Right cardiac atrium (tissue), 5 donors: ENCODE measurements around the gene PTPRN2. TPM values are rescaled to one million over a fixed set of nuclear protein-coding genes. Genes with fewer than 3 reads are reported as not detected.

Experiments
- ATAC-seq, 2 donors: fragments of 200-7000 bp; cut with Tn5 transposase; one replicate each; pipeline versions ENCODE4 v1.8.0 to v1.9.1; 2020; ENCODE audit warnings: moderate library complexity in 2 of 2, mild to moderate bottlenecking in 1 of 2
- DNase-seq, 3 donors: peaks; one replicate each; pipeline ENCODE4 v3.0.0-alpha.2; 2020
- H3K27ac ChIP-seq: one replicate; pipeline ENCODE4 v1.5.1; 2013; ENCODE audit warnings: mild to moderate bottlenecking, low read length, control low read depth, moderate library complexity
- H3K27me3 ChIP-seq: one replicate; pipeline ENCODE4 v1.6.1; 2013; ENCODE audit not compliant: control insufficient read depth, insufficient read depth
- H3K4me1 ChIP-seq: one replicate; pipeline ENCODE4 v1.6.1; 2013; ENCODE audit warnings: low read length; ENCODE audit not compliant: control insufficient read depth, insufficient read depth
- H3K4me3 ChIP-seq: one replicate; pipeline ENCODE4 v1.5.1; 2013; ENCODE audit warnings: low read length, control low read depth
- H3K9me3 ChIP-seq: one replicate; pipeline ENCODE4 v1.6.1; 2013; ENCODE audit warnings: low read length; ENCODE audit not compliant: control insufficient read depth
- WGBS: extraction: QIAGEN DNeasy Blood & Tissue Kit; methylation state at CpG from one replicate; pipeline ENCODE4 v1.1.7; 2013; 5-methylcytosine and 5-hydroxymethylcytosine counted together
- intact Hi-C, 4 donors: fragments of 100-400 bp; cut with DNase I; formaldehyde crosslinking; loops; one replicate each; pipeline versions ENCODE4 v1.11.0 to v1.14.0; 2022 to 2023
- polyA plus RNA-seq: library from polyadenylated mRNA; stranded (reverse); fragments of 200-250 nt; gene quantifications from one replicate; pipeline ENCODE4 v1.2.3, GENCODE V29; 2013
- total RNA-seq, 4 donors: library from RNA; stranded (reverse); fragmentation: NEBNext Ultra II Directional; extraction: Animal tissue kit (Norgen Biotek cat#: 25700); gene quantifications; one replicate each; pipeline ENCODE4 v1.2.1, GENCODE V29; 2021
- donor health status: healthy with polysubstance abuse.
- donor health status: DM: no; HTN: yes; CAD: no.
- donor health status: DM: no; HTN: no; CAD: no.
- donor health status: DM: no; HTN: yes; CAD: no; lungs with severe emphysema.
- donor health status: DM: yes; HTN: yes; CAD: no.

The PTPRN2 gene
- total and polyA plus RNA-seq, 5 donors: 1.5 to 3.9 (median 1.9) TPM

DNA sequence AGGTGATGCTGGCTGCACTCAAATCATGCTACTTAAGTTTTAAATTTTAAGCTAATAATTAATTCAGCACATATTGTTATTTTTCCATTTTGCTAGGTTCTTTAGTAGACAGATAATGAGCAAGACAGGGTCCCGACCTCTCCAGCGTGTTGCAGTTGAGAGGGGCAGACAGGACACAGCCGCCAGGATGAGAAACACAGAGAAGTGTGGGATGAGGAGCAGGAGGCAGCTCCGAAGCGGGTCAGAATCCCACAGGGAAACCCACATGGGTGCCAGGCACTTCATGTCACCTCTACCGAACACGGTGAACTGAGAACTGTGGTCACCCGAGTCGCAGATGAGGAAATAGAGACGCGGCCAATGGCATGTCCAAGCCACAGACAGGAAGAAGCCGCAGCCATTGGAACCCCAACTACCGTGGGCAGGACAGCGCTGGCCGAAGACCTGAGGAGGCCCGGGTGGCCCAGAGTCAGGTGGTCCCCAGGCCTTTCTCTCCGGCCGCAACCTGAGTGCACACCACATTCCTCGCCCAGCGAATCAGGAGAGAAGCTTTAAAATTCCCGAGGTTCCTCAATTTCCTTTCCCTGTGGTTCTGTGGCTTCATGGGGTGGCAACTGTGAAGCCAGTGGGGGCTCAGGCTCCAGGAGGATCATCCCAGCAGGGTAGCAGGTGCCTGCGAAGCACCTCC lies 1037.9 kb downstream of the PTPRN2 start:
- H3K27me3 ChIP-seq: no peaks in the 10 kb centered on the region
- no peak for ATAC-seq
- 94% methylated on average over 22 of the region's 22 CpGs for WGBS
- H3K9me3 ChIP-seq: no peaks in the 10 kb centered on the region
- no peak overlapping the region for H3K27ac ChIP-seq
- DNase-seq: peak in 1 of 3 donors; percentile 32
- intact Hi-C loops: no loop called here
- H3K4me1 ChIP-seq: no peaks in the 10 kb centered on the region
- H3K4me3 ChIP-seq: no peak overlapping the region

DNA sequence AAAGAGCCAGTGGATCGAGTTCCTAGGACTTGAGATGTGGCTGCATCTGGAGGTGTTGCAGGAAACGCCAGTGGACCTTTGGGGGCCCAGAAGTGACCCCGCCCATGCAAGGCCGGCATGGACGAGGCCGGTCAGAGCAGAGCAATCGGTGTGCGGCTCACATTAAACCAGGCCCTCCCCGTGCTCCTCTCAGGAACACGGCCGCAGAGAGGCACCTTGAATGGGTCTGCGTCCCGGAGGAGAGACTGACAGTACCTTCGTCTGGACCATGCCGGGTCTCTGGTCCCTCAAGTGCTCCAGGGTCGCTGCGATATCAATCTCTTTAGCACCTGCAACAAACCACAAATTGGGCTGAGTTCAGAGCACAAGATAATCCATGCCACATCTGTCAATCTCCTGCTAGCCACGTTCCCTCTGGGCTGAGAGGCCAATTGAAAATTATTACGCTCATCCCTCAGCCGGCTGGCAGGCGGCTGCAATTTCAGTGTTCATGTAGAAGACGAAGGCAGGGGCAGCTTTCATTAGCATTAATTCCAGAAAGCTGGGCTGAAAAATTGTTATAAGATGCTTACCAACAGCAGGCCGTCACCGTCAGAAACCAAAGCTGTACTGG lies 1038.8 kb downstream of the PTPRN2 start:
- no peaks in the 10 kb centered on the region for H3K27me3 ChIP-seq
- DNase-seq (peak in 1 of 3 donors; percentile 20), ATAC-seq (no peak)
- no peak overlapping the region for H3K4me3 ChIP-seq
- no peak overlapping the region for H3K27ac ChIP-seq
- intact Hi-C loops: no loop called here
- WGBS: 92% methylated on average over 24 of the region's 24 CpGs
- H3K4me1 ChIP-seq: no peaks in the 10 kb centered on the region
- H3K9me3 ChIP-seq: no peaks in the 10 kb centered on the region

DNA sequence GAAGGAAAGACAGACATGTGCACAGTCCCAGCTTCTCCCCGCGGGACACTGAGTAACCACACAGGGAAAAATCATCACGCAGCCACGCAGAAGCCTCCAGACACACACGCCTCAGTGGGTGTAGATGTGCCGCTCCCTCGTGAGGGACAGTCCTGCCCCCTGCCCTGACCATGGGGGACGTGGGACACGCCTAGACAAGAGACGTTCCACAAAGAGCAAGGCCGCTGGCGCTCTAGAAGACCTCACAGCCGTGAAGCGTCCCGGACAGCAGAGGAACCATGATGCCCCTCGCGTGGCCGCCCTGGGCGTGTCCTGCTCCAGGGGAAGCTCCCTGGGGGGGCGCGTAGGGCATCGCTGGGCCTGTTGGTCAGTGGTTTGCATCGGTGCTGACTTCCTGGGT lies 1040.0 kb downstream of the PTPRN2 start:
- DNase-seq: peak in 1 of 3 donors; percentile 42
- ATAC-seq: no peak
- Histone ChIP-seq H3K9me3 (no peaks in the 10 kb centered on the region), H3K27me3 (no peaks in the 10 kb centered on the region), H3K27ac (no peak overlapping the region), H3K4me1 (no peaks in the 10 kb centered on the region), H3K4me3 (no peak overlapping the region)
- 94% methylated on average over 23 of the region's 23 CpGs for WGBS
- intact Hi-C loops: no loop called here

DNA sequence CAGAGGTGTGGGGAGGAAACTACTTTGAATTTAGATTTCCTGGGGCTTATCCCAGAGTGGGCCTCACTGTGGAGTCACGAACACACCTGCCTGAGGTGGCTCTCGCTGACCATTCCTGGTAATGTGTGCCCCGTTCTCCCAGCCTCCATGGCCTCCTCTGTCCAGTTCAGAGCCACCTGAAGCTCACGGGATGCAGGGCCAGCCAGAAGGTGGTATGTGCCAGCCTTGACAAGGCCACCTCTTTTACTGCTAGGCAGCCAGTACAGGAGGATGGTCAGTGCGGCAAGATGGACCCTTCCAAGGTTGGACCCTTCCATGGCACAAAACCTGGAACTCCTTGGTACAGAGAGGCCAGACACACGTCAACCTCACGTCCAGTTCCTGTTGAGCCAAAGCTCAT lies 1040.5 kb downstream of the PTPRN2 start:
- H3K4me1 ChIP-seq: no peaks in the 10 kb centered on the region
- 87% methylated on average over 7 of the region's 7 CpGs for WGBS
- no peaks in the 10 kb centered on the region for H3K9me3 ChIP-seq
- H3K27ac ChIP-seq: no peak overlapping the region
- H3K4me3 ChIP-seq: no peak overlapping the region
- DNase-seq (no peak), ATAC-seq (no peak)
- no peaks in the 10 kb centered on the region for H3K27me3 ChIP-seq
- intact Hi-C loops: no loop called here

DNA sequence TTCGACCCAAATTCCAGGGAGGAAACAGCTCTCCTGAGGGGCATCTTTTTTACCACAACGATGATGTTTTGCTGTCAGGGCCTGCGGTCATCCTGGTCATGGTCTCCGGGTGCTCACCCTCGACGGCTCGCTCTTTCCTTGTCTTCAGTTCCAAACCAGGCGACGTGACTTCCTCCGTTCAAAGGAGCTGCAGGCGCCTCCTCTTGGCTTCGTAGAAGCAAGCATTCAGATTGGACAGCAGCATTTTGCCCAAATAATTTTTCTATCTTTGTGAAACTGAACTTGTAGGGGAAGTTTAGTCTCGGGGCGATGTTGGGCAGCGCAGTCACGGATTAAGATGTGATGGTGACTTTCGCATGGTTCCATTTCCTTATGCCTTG lies 1042.0 kb downstream of the PTPRN2 start:
- 94% methylated on average over 17 of the region's 17 CpGs for WGBS
- DNase-seq: peak in 1 of 3 donors; percentile 14

DNA sequence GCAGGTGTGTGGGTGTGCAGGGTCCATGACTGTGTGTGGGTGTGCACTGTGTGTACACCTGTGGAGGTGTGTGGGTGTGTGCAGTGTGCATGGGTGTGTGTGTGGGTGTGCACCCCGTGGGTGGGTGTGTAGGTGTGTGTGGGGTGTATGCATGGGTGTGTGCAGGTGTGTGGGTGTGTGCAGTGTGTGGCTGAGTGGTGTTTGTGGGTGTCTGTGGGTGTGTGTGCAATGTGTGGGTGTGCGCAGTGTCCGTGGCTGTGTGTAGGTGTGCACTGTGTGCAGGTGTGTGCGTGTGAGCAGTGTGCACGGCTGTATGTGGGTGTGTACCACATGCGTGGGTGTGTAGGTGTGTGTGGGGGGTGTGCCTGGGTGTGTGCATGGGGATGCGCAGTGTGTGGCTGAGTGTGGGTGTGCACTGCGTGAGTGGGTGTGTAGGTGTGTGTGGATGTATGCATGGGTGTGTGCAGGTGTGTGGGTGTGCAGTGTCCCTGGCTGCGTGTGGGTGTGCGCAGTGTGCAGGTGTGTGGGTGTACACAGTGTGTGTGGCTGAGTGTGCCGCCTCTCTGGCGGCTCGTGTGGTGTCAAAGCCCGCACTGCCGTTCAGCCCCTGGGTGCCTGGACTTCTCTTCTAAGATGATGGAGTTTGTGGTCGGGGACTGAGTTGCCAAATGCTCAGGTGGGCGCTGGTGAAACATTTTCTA lies 1042.5 kb downstream of the PTPRN2 start:
- DNase-seq: peak in 1 of 3 donors; percentile 30
- no peak overlapping the region for H3K4me3 ChIP-seq
- peak in 1 of 2 donors; percentile 11 for ATAC-seq
- intact Hi-C loops: no loop called here
- no peaks in the 10 kb centered on the region for H3K27me3 ChIP-seq
- H3K27ac ChIP-seq: no peak overlapping the region
- H3K9me3 ChIP-seq: no peaks in the 10 kb centered on the region
- H3K4me1 ChIP-seq: no peaks in the 10 kb centered on the region
- 89% methylated on average over 17 of the region's 17 CpGs for WGBS

More for the DNA sequence above, 1042.0 kb downstream of the PTPRN2 start:
- intact Hi-C loops: no loop called here
- Histone ChIP-seq H3K9me3 (no peaks in the 10 kb centered on the region), H3K4me1 (no peaks in the 10 kb centered on the region), H3K27me3 (no peaks in the 10 kb centered on the region), H3K4me3 (no peak overlapping the region), H3K27ac (no peak overlapping the region)
- ATAC-seq: no peak

DNA sequence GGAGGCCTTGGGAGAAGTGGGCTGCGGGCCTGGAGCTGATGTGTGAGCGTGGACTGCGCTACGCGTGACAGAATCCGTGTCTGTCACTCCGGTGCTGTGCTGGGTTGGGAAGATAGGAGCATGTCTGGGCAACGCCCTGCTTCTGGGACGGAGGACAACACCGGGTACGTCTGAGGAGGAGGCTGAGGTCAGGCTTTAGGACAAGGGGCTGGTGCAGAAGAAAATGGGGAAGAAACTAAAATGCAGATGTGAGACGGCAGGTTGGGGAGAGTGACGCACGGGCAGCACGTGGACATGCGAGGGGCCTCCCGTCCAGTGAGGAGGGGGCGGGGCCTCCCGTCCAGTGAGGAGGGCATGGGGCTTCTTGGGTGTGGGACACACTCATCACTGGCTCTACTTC lies 1043.4 kb downstream of the PTPRN2 start:
- intact Hi-C loops: no loop called here
- ATAC-seq: no peak
- H3K9me3 ChIP-seq: no peaks in the 10 kb centered on the region
- no peak overlapping the region for H3K4me3 ChIP-seq
- H3K27ac ChIP-seq: no peak overlapping the region
- H3K27me3 ChIP-seq: no peaks in the 10 kb centered on the region
- H3K4me1 ChIP-seq: no peaks in the 10 kb centered on the region
- DNase-seq: peak in 1 of 3 donors; percentile 35
- WGBS: 89% methylated on average over 19 of the region's 19 CpGs

DNA sequence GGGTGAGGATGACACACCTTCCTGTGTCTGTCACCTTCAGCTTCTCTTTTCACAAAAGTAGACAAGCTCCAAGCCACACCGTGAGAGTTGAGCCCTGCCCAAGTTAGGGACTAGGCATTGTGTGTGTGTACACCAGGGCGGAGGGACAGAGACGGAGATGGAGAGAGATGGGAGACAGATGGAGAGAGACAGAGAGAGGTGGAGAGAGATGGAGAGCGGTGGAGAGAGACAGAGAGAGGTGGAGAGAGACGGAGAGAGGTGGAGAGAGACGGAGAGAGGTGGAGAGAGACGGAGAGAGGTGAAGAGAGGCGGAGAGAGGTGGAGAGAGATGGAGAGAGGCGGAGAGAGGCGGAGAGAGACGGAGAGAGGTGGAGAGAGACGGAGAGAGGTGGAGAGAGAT lies 1043.8 kb downstream of the PTPRN2 start:
- Histone ChIP-seq H3K9me3 (no peaks in the 10 kb centered on the region), H3K27me3 (no peaks in the 10 kb centered on the region), H3K27ac (no peak overlapping the region), H3K4me1 (no peaks in the 10 kb centered on the region), H3K4me3 (no peak overlapping the region)
- ATAC-seq: no peak
- DNase-seq: peak in 1 of 3 donors; percentile 5
- WGBS: 92% methylated on average over 12 of the region's 12 CpGs
- intact Hi-C loops: no loop called here

DNA sequence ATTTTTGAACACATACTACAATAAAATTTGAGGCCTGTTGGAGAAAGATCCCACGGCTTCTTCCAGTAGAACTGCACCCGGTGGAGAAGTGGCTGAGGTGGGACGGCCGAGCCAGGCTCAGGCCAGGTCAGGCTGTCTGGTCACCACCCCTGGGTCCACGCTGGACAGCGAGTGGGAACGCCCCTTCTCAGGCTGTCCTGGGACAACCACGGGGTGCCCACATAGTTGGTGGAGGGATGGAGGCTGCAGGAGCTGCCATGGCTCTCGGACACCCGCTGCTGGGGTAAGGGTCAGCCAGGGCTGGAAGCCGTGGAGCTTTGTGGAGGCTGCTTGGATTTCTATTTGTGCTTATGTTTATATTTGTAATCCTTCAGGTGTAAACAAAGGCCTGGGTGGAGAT lies 1044.3 kb downstream of the PTPRN2 start:
- WGBS: 95% methylated on average over 11 of the region's 11 CpGs
- no peak overlapping the region for H3K4me3 ChIP-seq
- ATAC-seq (no peak), DNase-seq (peak in 1 of 3 donors; percentile 41)
- H3K9me3 ChIP-seq: no peaks in the 10 kb centered on the region
- no peaks in the 10 kb centered on the region for H3K4me1 ChIP-seq
- no peak overlapping the region for H3K27ac ChIP-seq
- intact Hi-C loops: no loop called here
- H3K27me3 ChIP-seq: no peaks in the 10 kb centered on the region

DNA sequence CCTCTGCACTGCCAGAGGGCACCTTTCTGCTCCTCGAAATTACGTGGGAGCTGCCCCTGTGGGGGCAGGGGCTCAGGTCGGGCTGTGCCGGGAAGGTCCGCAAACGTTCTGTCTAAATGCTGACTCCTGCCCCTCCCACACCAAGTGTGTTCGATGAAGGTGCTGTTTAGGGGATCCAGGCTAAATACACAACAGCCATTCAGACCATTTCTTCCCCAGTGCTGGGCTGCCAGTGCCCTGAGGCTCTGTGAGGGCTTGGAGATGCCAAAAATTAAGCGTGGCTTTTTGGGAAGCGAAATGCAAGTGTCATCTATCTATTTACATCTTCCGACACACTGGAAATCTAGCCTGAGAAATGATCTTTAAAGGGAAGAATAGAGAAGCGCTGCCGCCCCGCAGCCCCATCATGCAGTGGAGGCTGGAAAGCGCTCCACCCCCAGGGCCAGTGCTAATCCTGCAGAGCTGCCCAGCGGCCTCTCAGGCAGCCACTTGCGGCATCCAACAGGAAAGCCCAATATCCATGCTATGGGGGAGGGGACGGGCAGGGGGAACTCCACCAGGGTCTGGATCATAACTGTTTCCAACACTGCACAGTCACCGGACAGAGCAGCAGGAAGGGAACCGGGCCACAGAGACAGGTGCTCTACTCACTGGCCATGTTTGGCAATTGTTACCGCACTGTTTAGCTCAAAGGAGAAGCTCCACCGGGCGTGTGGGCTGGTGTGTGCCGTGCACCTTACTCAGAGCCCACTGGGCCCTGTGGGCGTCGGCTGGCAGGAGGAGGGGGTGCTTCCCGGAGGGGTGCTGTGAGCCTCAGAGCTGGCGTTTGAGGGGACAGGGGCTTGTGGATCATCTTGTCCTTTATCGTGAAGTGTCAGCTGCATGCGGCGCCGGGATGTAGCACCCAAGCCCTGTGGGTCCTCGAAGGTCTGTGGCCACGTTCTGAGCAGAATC lies 1045.3 kb downstream of the PTPRN2 start:
- peak in 1 of 3 donors; percentile 35 for DNase-seq
- no peak for ATAC-seq
- Histone ChIP-seq H3K9me3 (no peaks in the 10 kb centered on the region), H3K27me3 (no peaks in the 10 kb centered on the region), H3K27ac (no peak overlapping the region), H3K4me3 (no peak overlapping the region), H3K4me1 (no peaks in the 10 kb centered on the region)
- intact Hi-C loops: no loop called here
- 91% methylated on average over 33 of the region's 33 CpGs for WGBS
